Measurements from ENCODE around the gene RABGAP1L.
A peak's percentile ranks its signal among the peaks of the same experiment; 100 is the strongest.

Gene RABGAP1L

GRCh38 chr1:174296309-174296708, 137.0 kb downstream of the RABGAP1L start:
- ChIA-PET CTCF (interaction anchor here (0.6 to 0.7 kb wide), 2 partner anchors 243 to 643 kb away, joined by 3 to 5 read pairs; no protein-coding TSS in a partner anchor), POLR2A (no interaction called here)

GRCh38 chr1:174297351-174297750, 138.0 kb downstream of the RABGAP1L start:
- Histone ChIP-seq H3K9me3 (ENCODE audit: control insufficient read depth, insufficient read depth, low read depth, low read length) (no peaks in the 10 kb centered on the region), H3K36me3 (ENCODE audit: control insufficient read depth in 2 of 2, insufficient read depth in 1 of 2, low read length in 2 of 2) (peaks cover 0 to 3% of the 10 kb centered on the region in 2 experiments; a peak in 1 of 3 replicates), H3K4me1 (ENCODE audit: control insufficient read depth, insufficient read depth, low read length) (no peaks in the 10 kb centered on the region), H3K27ac (ENCODE audit: extremely low read depth, low read depth, low read length) (no peak overlapping the region), H3K4me3 (ENCODE audit: low read depth, low read length) (no peak overlapping the region)
- CTCF ChIA-PET: interaction anchor here (0.6 kb wide), 1 partner anchor 1510 kb away, joined by 3 read pairs; no protein-coding TSS in a partner anchor
- POLR2A ChIA-PET: no interaction called here
- TF ChIP-seq ZNF596 (tag by site-specific recombination; IDR thresholded peaks at IDR 0.05): no peak
- TF ChIP-seq ZNF175 (tag by site-specific recombination; IDR thresholded peaks at IDR 0.05): no peak
- no peak for TF ChIP-seq ZNF266 (tag by site-specific recombination; IDR thresholded peaks at IDR 0.05; ENCODE audit: low read depth)
- TF ChIP-seq ZNF26 (tag by site-specific recombination; IDR thresholded peaks at IDR 0.05): no peak

More at GRCh38 chr1:174296309-174296708, 137.0 kb downstream of the RABGAP1L start:
- Histone ChIP-seq H3K27ac (ENCODE audit: extremely low read depth, low read depth, low read length) (no peak overlapping the region), H3K9me3 (ENCODE audit: control insufficient read depth, insufficient read depth, low read depth, low read length) (no peaks in the 10 kb centered on the region), H3K4me1 (ENCODE audit: control insufficient read depth, insufficient read depth, low read length) (no peaks in the 10 kb centered on the region), H3K4me3 (ENCODE audit: low read depth, low read length) (no peak overlapping the region), H3K36me3 (ENCODE audit: control insufficient read depth in 2 of 2, insufficient read depth in 1 of 2, low read length in 2 of 2) (peaks cover 0 to 3% of the 10 kb centered on the region in 2 experiments; a peak in 2 of 3 replicates)
- no peak for TF ChIP-seq ZXDB (tag by site-specific recombination; IDR thresholded peaks at IDR 0.05)
- no peak for TF ChIP-seq ZNF510 (tag by site-specific recombination; IDR thresholded peaks at IDR 0.05; ENCODE audit: insufficient replicate concordance)
- no peak for TF ChIP-seq ZNF324 (tag by site-specific recombination; IDR thresholded peaks at IDR 0.05)
- no peak for TF ChIP-seq ZNF768 (tag by site-specific recombination; IDR thresholded peaks at IDR 0.05)

- no peaks in the 10 kb centered on the region for H3K4me1 ChIP-seq (ENCODE audit: control insufficient read depth, insufficient read depth, low read length)
- no peak overlapping the region for H3K27ac ChIP-seq (ENCODE audit: extremely low read depth, low read depth, low read length)
- H3K9me3 ChIP-seq (ENCODE audit: control insufficient read depth, insufficient read depth, low read depth, low read length): no peaks in the 10 kb centered on the region
- TF ChIP-seq YY2 (tag by site-specific recombination; IDR thresholded peaks at IDR 0.05) (no peak), SETDB1 (IDR thresholded peaks at IDR 0.05; ENCODE audit: insufficient read length, low read length) (peak; percentile 24)
- H3K4me3 ChIP-seq (ENCODE audit: low read depth, low read length): no peak overlapping the region
- POLR2A ChIA-PET: no interaction called here
- CTCF ChIA-PET: interaction anchor here (0.7 kb wide), 1 partner anchor 11 kb away, joined by 4 read pairs; no protein-coding TSS in a partner anchor
- peaks cover 0 to 6% of the 10 kb centered on the region in 2 experiments; a peak in 1 of 3 replicates for H3K36me3 ChIP-seq (ENCODE audit: control insufficient read depth in 2 of 2, insufficient read depth in 1 of 2, low read length in 2 of 2)
These were observed 142.2 kb downstream of the RABGAP1L start for GRCh38 chr1:174301295-174302077.

- POLR2A ChIA-PET: no interaction called here
- CTCF ChIA-PET: no interaction called here
- no peak overlapping the region for H3K4me3 ChIP-seq (ENCODE audit: low read depth, low read length)
- peaks cover 0 to 3% of the 10 kb centered on the region in 2 experiments; a peak in 1 of 3 replicates for H3K36me3 ChIP-seq (ENCODE audit: control insufficient read depth in 2 of 2, insufficient read depth in 1 of 2, low read length in 2 of 2)
- no peak overlapping the region for H3K27ac ChIP-seq (ENCODE audit: extremely low read depth, low read depth, low read length)
- no peaks in the 10 kb centered on the region for H3K4me1 ChIP-seq (ENCODE audit: control insufficient read depth, insufficient read depth, low read length)
- no peaks in the 10 kb centered on the region for H3K9me3 ChIP-seq (ENCODE audit: control insufficient read depth, insufficient read depth, low read depth, low read length)
- TF ChIP-seq HOXA7 (CRISPR knock-in tag; IDR thresholded peaks at IDR 0.05; ENCODE audit: borderline replicate concordance): no peak
- TF ChIP-seq ZBTB10 (tag by site-specific recombination; IDR thresholded peaks at IDR 0.05): no peak
- no peak for TF ChIP-seq ZNF426 (tag by site-specific recombination; IDR thresholded peaks at IDR 0.05)
- no peak for TF ChIP-seq ZNF335 (tag by site-specific recombination; conservative IDR thresholded peaks at IDR 0.05)
- no peak for TF ChIP-seq ZNF701 (tag by site-specific recombination; IDR thresholded peaks at IDR 0.05)
- TF ChIP-seq ZNF366 (tag by site-specific recombination; conservative IDR thresholded peaks at IDR 0.05): no peak
- TF ChIP-seq CTCF (tag by site-specific recombination; IDR thresholded peaks at IDR 0.05): no peak
- no peak for TF ChIP-seq ZNF148 (tag by site-specific recombination; IDR thresholded peaks at IDR 0.05; ENCODE audit: borderline replicate concordance)
These were observed 149.3 kb downstream of the RABGAP1L start for GRCh38 chr1:174308604-174309003.

Data from HEK293 (cell line).